ENCODE results near the gene ZSWIM7. TPM values are rescaled to one million over a fixed set of nuclear protein-coding genes. Genes with fewer than 3 reads are reported as not detected.

Gene ZSWIM7
- total RNA-seq, 1 experiment from 2014 or later: 41.0 TPM

DNA sequence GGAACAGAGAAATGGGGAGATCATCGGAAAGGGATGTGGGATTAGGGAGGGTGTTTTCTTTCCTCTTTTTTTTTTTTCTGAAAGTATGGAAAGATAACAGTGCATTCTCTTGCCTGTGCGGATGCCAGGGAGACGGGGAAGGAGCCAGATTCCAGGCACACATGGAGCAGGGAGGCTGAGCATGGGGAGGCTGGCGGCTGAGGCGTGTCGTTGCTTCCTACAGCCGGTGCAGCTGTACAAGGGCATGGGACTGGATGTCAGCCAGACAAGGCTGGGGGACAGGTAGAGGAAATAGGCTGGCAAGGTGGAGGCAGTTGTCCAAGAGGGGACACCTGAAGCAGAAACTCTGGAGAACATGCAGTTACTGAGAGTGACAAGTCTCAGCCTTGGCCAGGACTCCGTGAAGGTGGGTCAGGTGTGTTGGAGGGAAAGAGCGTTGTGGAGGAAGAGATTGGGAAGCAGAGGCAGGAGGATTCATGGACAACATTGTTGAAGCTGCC is 71.2 kb downstream of the ZSWIM7 start:
- Histone ChIP-seq H3K4me1 (ENCODE audit: low read length) (peaks cover 21% of the 10 kb centered on the region), H3K27ac (ENCODE audit: low read length) (no peak overlapping the region), H3K36me3 (ENCODE audit: insufficient read depth, low read length) (no peaks in the 10 kb centered on the region), H3K9me3 (ENCODE audit: low read length) (no peaks in the 10 kb centered on the region), H3K9ac (ENCODE audit: low read length) (no peak overlapping the region), H4K20me1 (ENCODE audit: insufficient read depth, low read depth, low read length) (no peaks in the 10 kb centered on the region), H3K27me3 (ENCODE audit: low read length) (no peaks in the 10 kb centered on the region), H2AFZ (ENCODE audit: low read length) (no peak overlapping the region), H3K4me3 (ENCODE audit: low read length) (no peak overlapping the region), H3K79me2 (ENCODE audit: low read length) (no peaks in the 10 kb centered on the region), H3K9me2 (replicated peaks; ENCODE audit: insufficient read depth, low read length) (no peaks in the 10 kb centered on the region), H3K4me2 (ENCODE audit: low read depth, low read length, poor library complexity, severe bottlenecking) (no peak overlapping the region)
- DNase-seq: no peak

Other genes with a start within 250 kb of the ZSWIM7 start
- gene ADORA2B, start 54.6 kb downstream of the ZSWIM7 start, total RNA-seq (2014; rRNA removed; shearing (Covaris generic); ENCODE audit: low replicate concordance): not detected in 2 replicates
- 60.3 and 116 TPM in 2 replicates for gene TTC19, start 120 bp upstream of the ZSWIM7 start, total RNA-seq (2014; rRNA removed; shearing (Covaris generic); ENCODE audit: low replicate concordance)
- 95.2 and 127 TPM in 2 replicates for gene NCOR1, start 215.8 kb upstream of the ZSWIM7 start, total RNA-seq (2014; rRNA removed; shearing (Covaris generic); ENCODE audit: low replicate concordance)
- 43.4 and 48.2 TPM in 2 replicates for gene PIGL, start 217.5 kb upstream of the ZSWIM7 start, total RNA-seq (2014; rRNA removed; shearing (Covaris generic); ENCODE audit: low replicate concordance)